ENCODE data around the gene TTBK2. TPM values are rescaled to one million over a fixed set of nuclear protein-coding genes. Genes with fewer than 3 reads are reported as not detected.

The TTBK2 gene
- total RNA-seq, 1 donor from 2014 or later: 19.8 TPM

DNA sequence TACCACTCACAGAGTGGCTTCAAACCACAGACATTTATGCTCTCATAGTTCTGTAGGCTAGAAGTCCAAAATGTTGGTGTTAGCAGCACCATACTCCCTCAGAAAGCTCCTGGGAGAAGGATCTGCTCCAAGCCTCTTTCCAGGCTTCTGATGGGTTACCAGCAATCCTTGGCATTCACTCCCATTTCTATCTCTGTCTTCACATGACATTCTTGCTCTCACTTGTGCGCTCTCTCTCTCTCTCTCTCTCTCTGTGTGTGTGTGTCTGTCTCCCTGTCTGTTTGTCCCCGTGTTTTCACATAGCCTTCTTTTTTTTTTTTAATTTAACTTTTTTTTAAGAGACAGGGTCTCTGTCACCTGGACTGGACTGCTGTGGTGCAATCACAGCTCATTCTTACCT is 209.9 kb downstream of the TTBK2 start:
- intact Hi-C loops (cut with micrococcal nuclease): no loop called here
- CTCF ChIA-PET: interaction anchor here (1.5 kb wide), 1 partner anchor 10 kb away, joined by 3 read pairs; no protein-coding TSS in a partner anchor
- POLR2A ChIA-PET: interaction anchor here (0.6 to 0.7 kb wide), 2 partner anchors 198 to 642 kb away, joined by 3 read pairs; no protein-coding TSS in a partner anchor
- Mint-ChIP-seq H3K27me3 (no peaks in the 10 kb centered on the region), H3K4me3 (no peak overlapping the region), H3K9me3 (no peaks in the 10 kb centered on the region), H3K36me3 (ENCODE audit: low read depth) (peaks cover 2% of the 10 kb centered on the region), H3K27ac (no peak overlapping the region), H3K4me1 (no peaks in the 10 kb centered on the region)
- ATAC-seq (ENCODE audit: low read depth) (no peak), DNase-seq (no peak)
- TF ChIP-seq CTCF (IDR thresholded peaks at IDR 0.05): no peak

- Mint-ChIP-seq H3K4me1 (no peaks in the 10 kb centered on the region), H3K36me3 (ENCODE audit: low read depth) (peaks cover 2% of the 10 kb centered on the region), H3K27me3 (no peaks in the 10 kb centered on the region), H3K9me3 (no peaks in the 10 kb centered on the region), H3K27ac (no peak overlapping the region), H3K4me3 (no peak overlapping the region)
- no peak for DNase-seq
- ChIA-PET CTCF (interaction anchor here (0.6 to 1.7 kb wide), 2 partner anchors 215 to 219 kb away, joined by 4 read pairs; no protein-coding TSS in a partner anchor), POLR2A (no interaction called here)
- ATAC-seq (ENCODE audit: low read depth): no peak
- intact Hi-C loops (cut with micrococcal nuclease): no loop called here
- no peak for TF ChIP-seq CTCF (IDR thresholded peaks at IDR 0.05)
Measured at GRCh38 chr15:42707873-42708544, 212.6 kb downstream of the TTBK2 start.

DNA sequence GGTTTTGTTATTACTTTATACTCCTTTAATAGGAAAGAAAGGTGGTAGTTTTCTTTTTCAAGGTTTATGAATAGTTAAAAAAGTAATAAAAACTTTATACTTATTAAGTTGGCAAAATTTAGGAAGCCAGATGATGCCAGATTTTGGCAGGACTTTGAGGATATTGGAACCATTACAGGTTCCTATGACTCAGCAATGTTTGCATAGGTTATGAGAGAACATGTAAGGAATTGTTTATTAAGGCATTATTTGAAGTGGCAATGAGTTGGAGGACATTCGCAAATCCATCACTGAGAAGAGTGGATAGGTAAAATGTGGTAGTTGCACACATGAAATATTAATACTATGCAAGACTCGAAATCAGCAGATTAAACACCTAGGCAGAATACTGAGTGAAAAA is 213.5 kb downstream of the TTBK2 start:
- peaks cover 2% of the 10 kb centered on the region for H3K36me3 Mint-ChIP-seq (ENCODE audit: low read depth)
- no peak for TF ChIP-seq CTCF (IDR thresholded peaks at IDR 0.05)
- H3K9me3 Mint-ChIP-seq: no peaks in the 10 kb centered on the region
- no peak overlapping the region for H3K27ac Mint-ChIP-seq
- H3K4me3 Mint-ChIP-seq: no peak overlapping the region
- no peak for DNase-seq
- ATAC-seq (ENCODE audit: low read depth): no peak
- ChIA-PET POLR2A (no interaction called here), CTCF (interaction anchor here (1.1 to 4.8 kb wide), 2 partner anchors 221 to 240 kb away, joined by 4 to 46 read pairs; no protein-coding TSS in a partner anchor)
- no peaks in the 10 kb centered on the region for H3K27me3 Mint-ChIP-seq
- H3K4me1 Mint-ChIP-seq: no peaks in the 10 kb centered on the region
- intact Hi-C loops (cut with micrococcal nuclease): no loop called here

- Mint-ChIP-seq H3K27me3 (no peaks in the 10 kb centered on the region), H3K4me3 (no peak overlapping the region), H3K27ac (no peak overlapping the region), H3K9me3 (no peaks in the 10 kb centered on the region), H3K36me3 (ENCODE audit: low read depth) (peaks cover 6% of the 10 kb centered on the region), H3K4me1 (no peaks in the 10 kb centered on the region)
- DNase-seq: no peak
- no peak for TF ChIP-seq CTCF (IDR thresholded peaks at IDR 0.05)
- ChIA-PET CTCF (interaction anchor here (1.3 to 4.8 kb wide), 2 partner anchors 17 to 223 kb away, joined by 3 to 46 read pairs; no protein-coding TSS in a partner anchor), POLR2A (no interaction called here)
- ATAC-seq (ENCODE audit: low read depth): no peak
- intact Hi-C loops (cut with micrococcal nuclease): no loop called here
Measured at GRCh38 chr15:42705336-42705735, 215.2 kb downstream of the TTBK2 start.

- peaks cover 6% of the 10 kb centered on the region for H3K36me3 Mint-ChIP-seq (ENCODE audit: low read depth)
- ChIA-PET POLR2A (no interaction called here), CTCF (interaction anchor here (0.9 to 4.8 kb wide), 4 partner anchors 13 to 581 kb away, joined by 3 to 46 read pairs (median 4); no protein-coding TSS in a partner anchor)
Measured at GRCh38 chr15:42704492-42704926, 216.1 kb downstream of the TTBK2 start.

More at GRCh38 chr15:42704492-42704926, 216.1 kb downstream of the TTBK2 start:
- intact Hi-C loops (cut with micrococcal nuclease): loop anchor here (1.0 kb wide), 3 partner anchors 222 to 581 kb away; partner anchors contain the start of gene CCNDBP1
- peak; percentile 90 for ATAC-seq (ENCODE audit: low read depth)
- Mint-ChIP-seq H3K27ac (no peak overlapping the region), H3K4me3 (no peak overlapping the region), H3K4me1 (no peaks in the 10 kb centered on the region), H3K27me3 (no peaks in the 10 kb centered on the region), H3K9me3 (no peaks in the 10 kb centered on the region)
- peak; percentile 24 for DNase-seq
- no peak for TF ChIP-seq CTCF (IDR thresholded peaks at IDR 0.05)
